ENCODE measurements around the gene CCDC88C. TPM values are rescaled to one million over a fixed set of nuclear protein-coding genes. Genes with fewer than 3 reads are reported as not detected.
"Not testable (repeated sequence)": the region's sequence is repeated elsewhere in the genome, so short reads cannot be mapped to it uniquely, and the experiment has no call there.

CCDC88C gene
- total RNA-seq, 2 donors from 2014 or later = 98.8 to 113 TPM

- DNase-seq (ENCODE audit: low spot score in 2 of 2) (no peak), ATAC-seq (no peak)
- Mint-ChIP-seq H3K36me3 (peaks cover 29 to 31% of the 10 kb centered on the region in 2 donors), H3K9me3 (no peaks in the 10 kb centered on the region), H3K27ac (peak overlapping the region; percentile 48 to 66)
Measured at GRCh38 chr14:91280129-91280528, 137.5 kb downstream of the CCDC88C start.

DNA sequence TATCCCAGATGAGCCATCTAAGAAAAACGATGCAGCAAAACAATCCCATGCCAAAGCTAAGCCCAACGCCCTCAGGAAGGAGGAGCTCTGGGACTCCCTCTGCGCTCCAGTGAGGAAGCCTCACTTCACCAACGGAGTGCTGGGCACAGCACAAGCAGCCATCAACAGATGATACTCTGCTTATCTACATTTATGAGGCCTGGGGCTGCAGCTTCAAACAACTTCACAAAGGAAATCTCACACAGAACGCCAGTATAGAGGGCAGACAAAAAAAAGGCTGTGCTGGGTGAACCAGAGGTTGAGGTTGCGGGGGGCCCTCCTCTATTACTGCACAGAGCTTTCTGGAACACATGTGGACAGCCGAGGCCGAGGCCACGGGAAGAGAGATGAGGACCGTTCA, 138.3 kb downstream of the CCDC88C start:
- ATAC-seq (no peak), DNase-seq (ENCODE audit: low spot score in 2 of 2) (no peak)
- H3K27ac Mint-ChIP-seq = peak overlapping the region; percentile 48 to 66

GRCh38 chr14:91278383-91278715, 139.3 kb downstream of the CCDC88C start:
- Mint-ChIP-seq H3K9me3 (no peaks in the 10 kb centered on the region), H3K36me3 (peaks cover 19% of the 10 kb centered on the region in 2 donors), H3K27ac (peak overlapping the region in 1 of 2 donors; percentile 23)
- DNase-seq (ENCODE audit: low spot score in 2 of 2) = no peak
- no peak for ATAC-seq

More for the DNA sequence above, 138.3 kb downstream of the CCDC88C start:
- Mint-ChIP-seq H3K9me3 (no peaks in the 10 kb centered on the region), H3K36me3 (peaks cover 23% of the 10 kb centered on the region in 2 donors)

DNA sequence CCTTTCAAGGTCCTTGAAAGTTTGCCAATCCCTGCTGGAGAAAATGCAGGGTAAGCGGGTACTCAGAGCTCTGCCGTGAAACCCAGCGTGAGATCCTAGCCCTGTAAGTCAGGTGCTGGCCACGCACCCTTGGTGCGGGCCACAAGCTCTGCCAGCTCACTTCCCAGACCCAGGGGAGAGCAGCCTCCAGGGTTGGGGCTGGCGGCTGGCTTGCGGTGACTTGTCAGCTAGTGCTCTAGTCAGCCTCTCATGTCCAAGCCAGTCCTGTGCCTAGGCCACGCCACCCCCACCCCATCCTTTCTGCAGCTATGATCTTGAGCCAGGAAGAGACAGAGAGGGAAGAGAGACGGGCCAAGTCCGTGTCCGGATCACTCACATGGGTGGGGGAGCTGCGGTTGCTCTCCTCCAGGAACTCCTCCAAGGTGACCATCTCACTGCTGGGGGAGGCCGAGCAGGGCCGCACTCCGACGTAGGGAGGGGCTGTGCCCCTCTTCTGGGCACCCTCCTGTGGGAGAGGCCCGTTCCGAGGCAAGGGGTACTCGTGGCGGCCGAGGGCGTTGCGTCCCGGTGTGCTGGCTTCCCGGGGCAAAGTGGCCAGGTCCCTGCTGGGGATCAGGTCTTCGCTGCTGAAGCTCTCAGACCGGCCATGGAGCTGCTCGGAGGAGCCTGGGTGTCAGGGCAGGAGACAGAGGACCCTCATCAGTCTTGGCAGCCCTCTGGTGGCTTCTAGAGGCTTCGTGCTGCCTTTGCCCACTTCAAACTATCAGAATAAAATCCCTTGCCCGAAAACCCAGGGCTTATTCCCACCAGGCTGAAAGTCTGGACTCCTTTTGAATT, 139.9 kb downstream of the CCDC88C start:
- Mint-ChIP-seq H3K9me3 (no peaks in the 10 kb centered on the region), H3K36me3 (peaks cover 13% of the 10 kb centered on the region in 2 donors), H3K27ac (peak overlapping the region in 1 of 2 donors; percentile 23)
- DNase-seq (ENCODE audit: low spot score in 2 of 2) = no peak
- peak in 1 of 2 donors; percentile 7 for ATAC-seq

GRCh38 chr14:91274796-91275195, 142.8 kb downstream of the CCDC88C start:
- ATAC-seq (no peak), DNase-seq (ENCODE audit: low spot score in 2 of 2) (no peak)
- Mint-ChIP-seq H3K9me3 (no peaks in the 10 kb centered on the region), H3K27ac (peak overlapping the region; percentile 12 to 90), H3K36me3 (peaks cover 0 to 11% of the 10 kb centered on the region in 2 donors)

- Mint-ChIP-seq H3K36me3 (peaks cover 0 to 20% of the 10 kb centered on the region in 2 donors), H3K27ac (no peak overlapping the region), H3K9me3 (no peaks in the 10 kb centered on the region)
- DNase-seq (ENCODE audit: low spot score in 2 of 2) (no peak), ATAC-seq (no peak)
Measured at GRCh38 chr14:91273885-91274273, 143.7 kb downstream of the CCDC88C start.

DNA sequence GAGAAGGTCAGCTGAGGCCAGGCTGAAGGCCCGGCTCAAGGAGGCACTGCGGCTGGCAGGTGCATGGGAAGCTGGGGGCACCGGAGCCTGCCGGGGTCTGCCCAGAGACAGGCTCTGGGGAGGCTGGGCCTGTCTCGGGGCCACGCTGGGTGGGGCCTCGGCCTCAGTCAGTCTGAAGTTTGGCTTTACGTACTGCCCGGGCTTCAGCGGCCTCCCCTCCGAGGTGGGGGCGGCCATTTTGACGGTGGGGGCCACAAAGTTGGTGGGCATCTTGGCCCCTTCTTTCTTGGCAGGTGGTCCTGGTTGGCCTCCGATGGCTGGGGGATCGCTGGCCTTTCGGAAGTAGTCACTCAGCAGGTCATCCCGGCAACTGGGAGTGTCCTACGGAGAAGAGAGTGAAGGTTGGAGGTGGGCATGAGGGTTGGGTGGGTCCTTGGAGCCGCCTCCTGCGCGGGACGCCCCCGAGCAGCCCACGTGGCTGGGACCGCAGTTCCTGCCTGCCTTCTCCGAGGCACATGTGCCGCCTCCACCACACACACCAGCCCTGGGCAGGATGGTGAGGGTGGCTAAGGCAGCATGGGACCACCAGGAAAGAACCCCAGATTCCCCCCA, 144.2 kb downstream of the CCDC88C start:
- DNase-seq (ENCODE audit: low spot score in 2 of 2) (no peak), ATAC-seq (no peak)
- peaks cover 0 to 20% of the 10 kb centered on the region in 2 donors for H3K36me3 Mint-ChIP-seq
- no peaks in the 10 kb centered on the region for H3K9me3 Mint-ChIP-seq
- H3K27ac Mint-ChIP-seq = no peak overlapping the region

DNA sequence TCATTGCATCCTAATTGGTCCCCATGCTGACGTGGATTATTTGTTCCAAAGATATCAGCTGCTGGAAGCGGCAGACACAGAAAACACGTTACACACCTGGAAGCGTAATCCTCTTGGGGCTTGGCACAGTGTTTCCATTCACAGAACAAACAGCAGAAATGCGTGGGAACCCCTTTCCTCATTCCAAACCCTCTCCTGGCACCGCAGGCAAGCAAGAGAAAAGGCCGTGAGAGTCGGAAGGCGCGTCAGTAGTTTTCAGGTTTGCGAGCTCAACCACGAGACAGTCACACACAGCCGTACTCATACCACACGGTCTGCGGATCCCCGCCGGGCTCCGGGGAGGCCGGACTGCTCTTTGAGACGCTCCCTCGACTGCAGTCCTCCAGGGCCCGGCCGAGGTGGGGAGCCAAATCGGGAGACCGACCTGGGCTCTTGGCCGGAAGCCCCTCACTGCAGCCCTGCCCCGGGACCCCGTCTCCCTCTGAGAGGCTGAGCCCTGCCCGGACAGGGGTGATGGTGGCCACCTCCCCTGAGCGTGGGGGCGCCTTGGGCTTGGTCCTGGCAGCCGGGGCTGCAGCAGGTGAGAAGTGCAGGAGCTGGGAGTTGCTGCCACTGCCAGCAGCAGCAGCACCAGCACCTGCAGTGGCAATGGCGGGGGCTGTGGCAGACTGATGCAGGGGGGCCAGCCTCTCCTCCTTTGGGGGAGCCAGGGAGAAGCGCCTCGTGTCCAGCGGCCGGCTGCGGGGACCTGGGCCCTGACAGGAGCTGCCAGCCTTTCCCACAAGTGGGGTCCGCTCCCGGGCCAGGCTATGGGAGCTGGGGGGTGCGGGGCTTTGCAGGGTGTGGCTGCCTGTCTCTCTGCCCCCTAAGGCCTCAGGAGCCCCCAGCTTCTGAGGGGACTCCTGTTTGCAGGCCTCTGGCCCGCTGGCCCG, 145.0 kb downstream of the CCDC88C start:
- Mint-ChIP-seq H3K27ac (peak overlapping the region; percentile 25 to 88), H3K36me3 (peaks cover 0 to 20% of the 10 kb centered on the region in 2 donors), H3K9me3 (no peaks in the 10 kb centered on the region)
- ATAC-seq (no peak), DNase-seq (ENCODE audit: low spot score in 2 of 2) (no peak)

DNA sequence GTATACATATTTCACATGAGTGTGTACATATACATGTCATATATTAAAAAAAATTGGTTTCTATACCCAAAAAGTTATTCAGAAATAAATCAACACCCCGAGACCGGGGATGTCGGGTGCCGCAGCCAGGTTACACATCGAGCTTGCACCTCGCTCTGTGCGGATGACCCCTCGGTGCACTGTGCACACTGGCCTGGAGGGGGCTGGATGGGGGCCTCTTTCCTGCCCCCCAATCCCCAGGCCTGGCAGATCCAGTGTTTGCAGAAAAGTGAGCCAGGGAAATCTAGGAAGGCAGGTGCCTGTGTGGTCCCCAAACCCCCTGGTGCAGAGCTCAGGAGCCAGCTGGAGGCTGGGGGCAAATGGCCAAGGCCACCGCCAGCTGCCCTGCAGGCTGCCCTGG, 146.0 kb downstream of the CCDC88C start:
- Mint-ChIP-seq H3K9me3 (no peaks in the 10 kb centered on the region), H3K27ac (peak overlapping the region; percentile 27 to 72), H3K36me3 (peaks cover 0 to 20% of the 10 kb centered on the region in 2 donors)
- DNase-seq (ENCODE audit: low spot score in 2 of 2) = no peak
- no peak for ATAC-seq

DNA sequence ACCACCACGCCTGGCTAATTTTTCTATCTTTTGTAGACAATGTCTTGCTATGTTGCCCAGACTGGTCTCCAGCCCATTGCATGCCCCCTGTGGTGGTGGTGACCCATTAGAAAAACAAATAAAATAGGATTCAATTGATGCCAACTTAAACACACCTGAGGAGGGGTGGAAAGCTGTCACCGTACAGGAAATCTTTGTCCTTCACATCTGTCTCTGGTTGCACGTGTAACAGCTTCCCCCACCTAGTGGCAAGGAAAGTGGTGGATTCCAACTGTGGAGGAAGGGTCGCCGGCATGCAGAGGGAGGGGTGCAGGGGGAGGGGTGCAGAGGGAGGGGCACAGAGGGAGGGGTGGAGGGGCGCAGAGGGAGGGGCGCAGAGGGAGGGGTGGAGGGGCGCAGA, 147.0 kb downstream of the CCDC88C start:
- H3K27ac Mint-ChIP-seq = no peak overlapping the region
- no peak for DNase-seq (ENCODE audit: low spot score in 2 of 2)
- no peak for ATAC-seq
- H3K36me3 Mint-ChIP-seq = peaks cover 0 to 15% of the 10 kb centered on the region in 2 donors
- H3K9me3 Mint-ChIP-seq = no peaks in the 10 kb centered on the region

DNA sequence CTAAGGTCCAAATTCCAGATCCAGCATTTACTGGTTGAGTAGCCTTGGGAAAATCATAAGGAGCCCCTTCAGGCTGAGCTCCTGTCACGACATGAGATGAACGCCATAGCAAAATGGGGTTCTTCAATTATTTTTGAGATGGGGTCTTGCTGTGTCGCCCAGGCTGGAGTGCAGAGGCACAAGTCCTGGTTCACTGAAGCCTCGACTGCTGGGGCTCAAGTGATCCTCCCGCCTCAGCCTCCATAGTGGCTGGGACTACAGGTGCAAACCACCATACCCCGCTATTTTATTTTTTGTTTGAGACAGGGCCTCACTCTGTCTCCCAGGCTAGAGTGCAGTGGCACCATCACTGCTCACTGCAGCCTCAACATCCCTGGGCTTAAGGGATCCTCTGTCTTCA, 147.4 kb downstream of the CCDC88C start:
- peaks cover 0 to 15% of the 10 kb centered on the region in 2 donors for H3K36me3 Mint-ChIP-seq
- no peaks in the 10 kb centered on the region for H3K9me3 Mint-ChIP-seq
- no peak for ATAC-seq
- H3K27ac Mint-ChIP-seq = no peak overlapping the region
- no peak for DNase-seq (ENCODE audit: low spot score in 2 of 2)

DNA sequence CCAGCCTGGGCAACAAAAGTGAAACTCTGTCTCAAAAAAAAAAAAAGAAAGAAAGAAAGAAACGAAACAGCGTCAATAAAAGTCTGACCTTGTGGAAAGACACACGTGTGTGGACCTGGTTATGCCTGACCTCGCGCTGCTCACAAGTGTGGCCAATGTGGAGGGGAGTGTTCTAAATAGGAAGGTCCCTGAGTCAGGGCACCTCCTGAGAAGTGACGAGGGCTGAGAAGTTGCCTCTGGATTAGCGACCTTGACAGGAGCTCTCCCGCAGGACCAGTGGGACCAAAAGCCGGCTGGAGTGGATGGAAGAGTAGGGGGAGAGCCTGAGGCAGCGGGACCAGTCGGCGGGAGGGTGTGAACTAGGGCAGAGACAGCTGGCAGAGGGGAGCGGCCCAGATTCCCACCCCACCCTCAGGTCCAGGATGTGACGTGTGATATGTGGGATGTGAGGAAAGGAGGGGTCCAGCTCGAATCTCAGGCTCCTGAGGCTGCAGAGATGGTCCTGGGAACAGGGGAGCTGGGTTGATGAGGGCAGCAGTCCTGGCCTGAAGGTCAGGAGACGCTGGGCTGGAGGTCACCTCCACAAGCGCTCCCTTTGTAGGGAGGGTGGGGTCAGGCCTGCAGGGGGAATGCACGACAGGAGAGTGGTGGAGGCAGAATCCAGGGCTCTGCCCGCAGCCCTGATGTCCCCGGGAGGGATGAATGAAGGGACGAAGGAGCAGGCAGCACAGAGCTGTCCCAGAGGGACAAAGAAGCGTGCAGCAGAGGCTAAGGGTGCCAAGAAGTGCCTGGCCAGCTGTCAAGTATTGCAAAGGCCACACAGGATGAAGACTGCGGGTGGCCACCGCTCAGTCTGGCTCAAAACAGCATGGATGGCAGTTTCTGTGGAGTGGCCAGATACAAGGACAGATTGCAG, 148.3 kb downstream of the CCDC88C start:
- ATAC-seq (peak in 1 of 2 donors; percentile 13), DNase-seq (ENCODE audit: low spot score in 2 of 2) (no peak)
- peak overlapping the region; percentile 36 to 85 for H3K27ac Mint-ChIP-seq
- peaks cover 0 to 15% of the 10 kb centered on the region in 2 donors for H3K36me3 Mint-ChIP-seq
- H3K9me3 Mint-ChIP-seq = no peaks in the 10 kb centered on the region

GRCh38 chr14:91267965-91268437, 149.6 kb downstream of the CCDC88C start:
- Mint-ChIP-seq H3K9me3 (no peaks in the 10 kb centered on the region), H3K27ac (peak overlapping the region; percentile 7 to 27), H3K36me3 (peaks cover 0 to 15% of the 10 kb centered on the region in 2 donors)
- DNase-seq (ENCODE audit: low spot score in 2 of 2) (no peak), ATAC-seq (no peak)

DNA sequence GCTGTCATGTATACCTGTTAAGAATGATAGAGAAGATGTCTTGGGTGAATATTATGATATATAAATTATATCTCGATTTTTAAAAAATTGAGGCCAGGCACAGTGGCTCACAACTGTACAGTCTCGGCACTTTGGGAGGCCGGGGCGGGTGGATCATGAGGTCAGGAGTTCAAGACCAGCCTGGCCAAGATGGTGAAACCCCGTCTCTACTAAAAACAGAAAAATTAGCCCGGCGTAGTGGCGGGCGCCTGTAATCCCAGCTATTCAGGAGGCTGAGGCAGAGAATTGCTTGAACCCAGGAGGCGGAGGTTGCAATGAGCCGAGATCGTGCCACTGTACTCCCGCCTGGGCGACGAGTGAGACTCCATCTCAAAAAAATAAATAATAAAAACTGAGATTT, 151.3 kb downstream of the CCDC88C start:
- not testable (repeated sequence) for H3K9me3 Mint-ChIP-seq; ATAC-seq; H3K36me3 Mint-ChIP-seq; H3K27ac Mint-ChIP-seq; DNase-seq (ENCODE audit: low spot score in 2 of 2)

DNA sequence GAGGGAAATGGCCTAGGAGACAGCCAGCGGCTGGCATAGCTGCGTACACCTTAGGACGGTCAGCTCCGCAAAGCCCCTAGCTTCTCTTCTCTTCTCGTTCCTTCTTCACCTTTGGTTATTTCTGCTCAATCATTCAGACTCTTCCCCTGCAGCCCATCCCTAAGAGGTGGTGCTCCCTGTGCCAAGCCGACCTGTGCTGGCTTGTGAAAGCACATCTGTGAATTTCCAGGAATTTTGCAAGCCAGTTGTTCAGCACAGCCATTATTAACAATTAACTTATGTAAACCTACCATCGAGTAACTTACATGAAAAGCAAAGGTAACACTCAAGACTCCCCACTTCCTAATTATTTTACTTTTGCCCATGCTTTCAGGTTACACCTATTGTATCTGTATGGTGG, 152.2 kb downstream of the CCDC88C start:
- H3K27ac Mint-ChIP-seq = no peak overlapping the region
- DNase-seq (ENCODE audit: low spot score in 2 of 2) (no peak), ATAC-seq (no peak)
- no peaks in the 10 kb centered on the region for H3K9me3 Mint-ChIP-seq
- H3K36me3 Mint-ChIP-seq = peaks cover 0 to 10% of the 10 kb centered on the region in 2 donors

Data from activated naive CD4-positive, alpha-beta T cell treated with anti-CD3 and anti-CD28 coated beads, Interleukin-2, amount 50 U/mL, for 72 hours (primary cell).